RPMI8226 (cell line): ENCODE results near the gene ERICH6B.

Experiments used
- DNase-seq: peaks from one replicate; pipeline ENCODE4 v3.0.0-alpha.2; 2015

Gene ERICH6B

GRCh38 chr13:45598597-45598996 is 16.9 kb downstream of the ERICH6B start:
- DNase-seq, result no peak

GRCh38 chr13:45596800-45597475 is 18.6 kb downstream of the ERICH6B start:
- no peak for DNase-seq

GRCh38 chr13:45595965-45596364 is 19.6 kb downstream of the ERICH6B start:
- no peak for DNase-seq

GRCh38 chr13:45594764-45595163 is 20.8 kb downstream of the ERICH6B start:
- no peak for DNase-seq

- DNase-seq, result no peak
Observed at GRCh38 chr13:45594227-45594626, 21.3 kb downstream of the ERICH6B start.

- DNase-seq, result no peak
Observed at GRCh38 chr13:45592758-45593157, 22.8 kb downstream of the ERICH6B start.

- DNase-seq, result no peak
Observed at GRCh38 chr13:45590066-45590465, 25.5 kb downstream of the ERICH6B start.

- DNase-seq, result no peak
Observed at GRCh38 chr13:45587897-45588296, 27.6 kb downstream of the ERICH6B start.

- DNase-seq, result no peak
Observed at GRCh38 chr13:45584816-45585215, 30.7 kb downstream of the ERICH6B start.

GRCh38 chr13:45582408-45583076 is 33.0 kb downstream of the ERICH6B start:
- DNase-seq, result no peak

GRCh38 chr13:45576466-45576865 is 39.1 kb downstream of the ERICH6B start:
- no peak for DNase-seq

GRCh38 chr13:45575830-45576180 is 39.7 kb downstream of the ERICH6B start:
- no peak for DNase-seq

GRCh38 chr13:45575146-45575829 is 40.3 kb downstream of the ERICH6B start:
- no peak for DNase-seq

GRCh38 chr13:45565331-45565730 is 50.2 kb downstream of the ERICH6B start:
- no peak for DNase-seq

GRCh38 chr13:45564133-45564776 is 51.3 kb downstream of the ERICH6B start:
- DNase-seq, result no peak

- DNase-seq, result no peak
Observed at GRCh38 chr13:45554604-45555109, 60.9 kb downstream of the ERICH6B start.

- no peak for DNase-seq
Observed at GRCh38 chr13:45548281-45548680, 67.3 kb downstream of the ERICH6B start.

- no peak for DNase-seq
Observed at GRCh38 chr13:45546410-45546765, 69.2 kb downstream of the ERICH6B start.

GRCh38 chr13:45545686-45546409 is 69.7 kb downstream of the ERICH6B start:
- no peak for DNase-seq

- DNase-seq, result peak; percentile 18
Observed at GRCh38 chr13:45544520-45544919, 71.0 kb downstream of the ERICH6B start.

- DNase-seq, result no peak
Observed at GRCh38 chr13:45542878-45543277, 72.7 kb downstream of the ERICH6B start.

- DNase-seq, result no peak
Observed at GRCh38 chr13:45542391-45542790, 73.1 kb downstream of the ERICH6B start.

- no peak for DNase-seq
Observed at GRCh38 chr13:45541806-45542205, 73.7 kb downstream of the ERICH6B start.
